Activated CD4-positive, alpha-beta T cell treated with anti-CD3 and anti-CD28 coated beads for 48 hours (primary cell): ENCODE results near the gene PTMS.

Source experiments
- DNase-seq: peaks from one replicate; pipeline ENCODE4 v3.0.0-alpha.2; 2020

The PTMS gene

GRCh38 chr12:6772726-6773589 is 6.8 kb downstream of the PTMS start:
- no peak for DNase-seq

DNA sequence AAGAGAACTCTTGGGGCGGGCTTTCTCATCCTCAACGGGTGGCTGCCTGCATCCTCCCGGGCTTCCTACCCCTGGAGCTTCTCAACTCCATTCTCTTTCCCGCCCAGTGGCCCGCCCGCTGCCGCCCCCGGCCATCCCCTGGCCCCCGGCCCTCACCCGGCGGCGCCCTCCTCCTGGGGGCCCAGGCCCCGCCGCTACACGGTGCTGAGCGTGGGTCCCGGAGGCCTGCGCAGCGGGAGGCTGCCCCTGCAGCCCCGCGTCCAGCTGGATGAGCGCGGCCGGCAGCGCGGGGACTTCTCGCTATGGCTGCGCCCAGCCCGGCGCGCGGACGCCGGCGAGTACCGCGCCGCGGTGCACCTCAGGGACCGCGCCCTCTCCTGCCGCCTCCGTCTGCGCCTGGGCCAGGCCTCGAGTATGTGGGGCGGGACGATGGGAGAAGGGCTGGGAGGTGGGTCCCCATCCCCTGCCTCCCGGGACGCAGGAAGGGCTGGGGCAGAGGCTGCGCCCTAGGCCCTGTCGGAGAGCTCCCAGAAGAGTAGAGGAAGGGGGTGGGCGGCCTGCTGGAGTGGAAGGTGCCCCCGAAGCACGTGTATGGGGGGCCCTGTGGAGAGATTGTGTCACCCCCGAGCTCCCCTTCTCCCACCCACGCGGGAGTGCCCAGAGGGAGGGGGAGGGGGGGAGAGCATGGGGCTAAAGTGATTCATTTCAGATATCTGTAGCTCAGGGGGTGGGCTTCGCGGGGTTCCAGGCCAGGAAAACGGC is 7.6 kb downstream of the PTMS start:
- peak; percentile 53 for DNase-seq

GRCh38 chr12:6774499-6775062 is 8.4 kb downstream of the PTMS start:
- no peak for DNase-seq

GRCh38 chr12:6775185-6776174 is 9.3 kb downstream of the PTMS start:
- no peak for DNase-seq

- DNase-seq, result no peak
Measured at GRCh38 chr12:6777386-6777785, 11.2 kb downstream of the PTMS start.

GRCh38 chr12:6778217-6778573 is 12.0 kb downstream of the PTMS start:
- DNase-seq, result no peak

- DNase-seq, result peak; percentile 93
Measured at GRCh38 chr12:6778574-6779550, 12.7 kb downstream of the PTMS start.

- no peak for DNase-seq
Measured at GRCh38 chr12:6779708-6780432, 13.7 kb downstream of the PTMS start.

DNA sequence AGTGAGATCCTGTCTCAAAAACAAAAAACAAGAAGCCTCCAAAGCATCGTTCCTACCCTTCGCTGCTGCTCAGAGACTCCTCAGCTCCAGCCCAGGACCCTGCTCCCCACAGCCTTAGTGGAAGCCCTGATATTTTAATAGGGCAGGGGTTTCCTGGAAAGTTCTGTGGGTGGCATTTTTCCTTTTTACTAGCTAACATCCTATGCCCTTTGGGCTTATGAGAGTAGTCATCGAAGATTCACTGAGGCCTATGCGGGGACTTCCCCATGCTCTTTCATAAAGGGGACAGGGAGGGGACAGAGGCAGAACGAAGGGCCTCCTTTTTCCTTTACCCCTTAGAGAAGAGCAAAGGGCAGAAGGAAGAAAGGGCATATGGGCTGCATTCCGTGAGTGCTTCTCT is 14.4 kb downstream of the PTMS start:
- peak; percentile 61 for DNase-seq

GRCh38 chr12:6782119-6782518 is 16.0 kb downstream of the PTMS start:
- no peak for DNase-seq

DNA sequence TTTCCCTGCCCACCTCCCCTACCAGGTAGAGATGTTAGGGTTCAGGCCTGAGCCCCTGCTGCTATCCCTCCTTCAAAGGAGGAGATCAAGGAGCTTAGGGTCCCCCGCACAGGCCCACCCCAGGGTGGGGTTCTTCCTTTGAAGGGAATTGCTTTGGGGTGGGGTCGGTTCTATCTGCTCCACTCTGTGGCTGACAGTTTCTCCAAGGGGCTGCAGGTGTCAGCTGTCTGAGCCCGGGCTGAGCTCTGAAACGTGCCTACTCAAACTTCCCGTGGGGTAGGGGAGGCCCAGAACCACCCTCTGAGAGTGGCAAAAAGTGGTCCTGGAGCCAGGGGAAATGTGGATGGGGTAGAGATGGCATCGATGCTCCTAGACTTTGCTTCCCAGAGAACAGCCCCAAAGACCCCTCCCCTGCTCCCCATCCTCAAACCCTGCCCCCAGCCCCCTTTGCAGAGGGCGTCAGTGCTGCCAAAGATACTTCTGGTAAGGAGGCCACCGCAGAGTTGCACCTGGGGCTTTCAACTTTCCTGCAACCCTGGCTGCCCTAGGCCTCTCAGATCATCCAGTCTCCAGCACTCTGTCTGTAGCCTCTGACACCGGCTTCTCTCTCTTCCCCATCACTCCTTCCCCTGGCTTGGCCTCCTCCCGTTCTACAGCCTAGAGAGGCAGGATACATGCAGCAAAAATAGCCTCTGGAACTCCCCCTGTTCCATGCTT is 16.8 kb downstream of the PTMS start:
- no peak for DNase-seq

GRCh38 chr12:6783828-6784227 is 17.7 kb downstream of the PTMS start:
- no peak for DNase-seq

DNA sequence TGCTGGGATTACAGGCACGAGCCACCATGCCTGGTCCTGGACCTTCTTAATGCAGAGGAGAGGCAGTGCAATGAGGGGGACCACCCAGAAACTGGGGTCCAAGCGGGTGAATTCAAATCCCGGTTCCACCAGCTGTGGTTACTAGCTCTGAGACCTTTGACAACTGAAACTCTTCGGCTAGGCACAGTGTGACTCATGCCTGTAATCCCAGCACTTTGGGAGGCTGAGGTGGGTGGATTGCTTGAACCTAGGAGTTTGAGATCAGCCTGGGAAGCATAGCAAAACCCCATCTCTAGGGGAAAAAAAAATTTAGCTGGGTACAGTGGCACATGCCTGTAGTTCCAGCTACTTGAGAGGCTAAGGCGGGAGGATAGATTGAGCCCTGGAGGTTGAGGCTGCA is 18.1 kb downstream of the PTMS start:
- DNase-seq, result no peak

DNA sequence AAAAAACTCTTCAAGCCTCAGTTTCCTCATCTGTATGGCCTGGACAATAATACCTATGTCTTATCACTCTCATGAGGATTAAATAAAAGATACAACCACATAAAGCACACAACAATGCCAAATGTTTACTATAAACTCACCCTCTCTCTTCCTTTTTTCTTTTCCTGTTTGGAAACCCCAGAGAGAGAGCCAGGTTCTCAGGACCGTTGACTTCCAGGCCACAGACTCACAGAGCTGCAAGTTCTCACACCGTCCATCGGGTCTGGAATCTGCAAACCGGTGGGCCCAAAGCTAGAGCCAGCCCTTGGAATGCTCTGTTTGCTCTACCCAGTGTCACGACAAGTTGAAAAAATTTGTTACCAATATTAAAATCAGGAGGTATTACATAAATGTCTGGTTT is 18.6 kb downstream of the PTMS start:
- no peak for DNase-seq

GRCh38 chr12:6786416-6787094 is 20.4 kb downstream of the PTMS start:
- no peak for DNase-seq

- DNase-seq, result no peak
Measured at GRCh38 chr12:6787309-6787708, 21.1 kb downstream of the PTMS start.

DNA sequence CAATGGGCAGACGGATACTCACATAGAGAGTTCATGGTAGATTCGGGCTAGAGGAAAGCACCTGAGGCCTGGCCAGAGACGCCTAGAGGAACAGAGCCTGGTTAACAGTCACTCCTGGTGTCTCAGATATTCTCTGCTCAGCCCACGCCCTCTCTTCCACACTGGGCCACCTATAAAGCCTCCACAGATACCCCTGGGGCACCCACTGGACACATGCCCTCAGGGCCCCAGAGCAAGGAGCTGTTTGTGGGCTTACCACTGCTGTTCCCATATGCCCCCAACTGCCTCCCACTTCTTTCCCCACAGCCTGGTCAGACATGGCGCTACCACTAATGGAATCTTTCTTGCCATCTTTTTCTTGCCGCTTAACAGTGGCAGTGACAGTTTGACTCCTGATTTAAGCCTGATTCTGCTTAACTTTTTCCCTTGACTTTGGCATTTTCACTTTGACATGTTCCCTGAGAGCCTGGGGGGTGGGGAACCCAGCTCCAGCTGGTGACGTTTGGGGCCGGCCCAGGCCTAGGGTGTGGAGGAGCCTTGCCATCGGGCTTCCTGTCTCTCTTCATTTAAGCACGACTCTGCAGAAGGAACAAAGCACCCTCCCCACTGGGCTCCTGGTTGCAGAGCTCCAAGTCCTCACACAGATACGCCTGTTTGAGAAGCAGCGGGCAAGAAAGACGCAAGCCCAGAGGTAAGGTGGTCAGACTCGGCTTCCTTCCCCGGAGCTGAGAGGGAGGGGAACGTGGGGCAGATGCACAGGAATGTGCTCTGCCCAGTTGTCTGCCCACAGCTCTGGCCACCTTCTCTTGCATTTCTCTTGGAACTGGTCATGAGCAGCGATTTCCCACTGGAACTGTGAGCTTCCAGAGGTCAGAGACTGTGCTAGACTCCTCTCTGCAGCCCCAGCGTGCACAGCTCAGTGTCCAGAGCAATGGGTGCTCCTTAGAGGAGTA is 23.1 kb downstream of the PTMS start, which contains the start of gene CD4:
Gene CD4 (plus strand): TSS at position 557 of the 953 bp plus-strand sequence. CDS start 10,611 bp downstream, outside the sequence.
- DNase-seq, result peak; percentile 91
